HL-60 (cell line): ENCODE measurements around the gene ADAM15.

ENCODE experiments used
- GABPA ChIP-seq: IDR thresholded peaks from 2 replicates; pipeline ENCODE4 v1.6.1; 2012; ENCODE audit warnings: low read depth
- POLR2AphosphoS5 ChIP-seq: IDR thresholded peaks from 2 replicates; pipeline ENCODE4 v1.6.1; 2012; ENCODE audit warnings: low read depth
- REST ChIP-seq: IDR thresholded peaks from 2 replicates; pipeline ENCODE4 v1.6.1; 2012; ENCODE audit warnings: low read depth; ENCODE audit not compliant: insufficient replicate concordance
- SPI1 ChIP-seq: IDR thresholded peaks from 2 replicates; pipeline ENCODE4 v1.6.1; 2012; ENCODE audit warnings: low read depth, mild to moderate bottlenecking, borderline replicate concordance
- TF ChIP-seq, protein P1 (sequence below): IDR thresholded peaks from one replicate; pipeline ENCODE4 v1.5.1; 2011; ENCODE audit warnings: low read length, control low read depth, inconsistent platforms; ENCODE audit not compliant: insufficient read depth

- TF ChIP-seq, protein P1, sequence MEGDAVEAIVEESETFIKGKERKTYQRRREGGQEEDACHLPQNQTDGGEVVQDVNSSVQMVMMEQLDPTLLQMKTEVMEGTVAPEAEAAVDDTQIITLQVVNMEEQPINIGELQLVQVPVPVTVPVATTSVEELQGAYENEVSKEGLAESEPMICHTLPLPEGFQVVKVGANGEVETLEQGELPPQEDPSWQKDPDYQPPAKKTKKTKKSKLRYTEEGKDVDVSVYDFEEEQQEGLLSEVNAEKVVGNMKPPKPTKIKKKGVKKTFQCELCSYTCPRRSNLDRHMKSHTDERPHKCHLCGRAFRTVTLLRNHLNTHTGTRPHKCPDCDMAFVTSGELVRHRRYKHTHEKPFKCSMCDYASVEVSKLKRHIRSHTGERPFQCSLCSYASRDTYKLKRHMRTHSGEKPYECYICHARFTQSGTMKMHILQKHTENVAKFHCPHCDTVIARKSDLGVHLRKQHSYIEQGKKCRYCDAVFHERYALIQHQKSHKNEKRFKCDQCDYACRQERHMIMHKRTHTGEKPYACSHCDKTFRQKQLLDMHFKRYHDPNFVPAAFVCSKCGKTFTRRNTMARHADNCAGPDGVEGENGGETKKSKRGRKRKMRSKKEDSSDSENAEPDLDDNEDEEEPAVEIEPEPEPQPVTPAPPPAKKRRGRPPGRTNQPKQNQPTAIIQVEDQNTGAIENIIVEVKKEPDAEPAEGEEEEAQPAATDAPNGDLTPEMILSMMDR, result no peak
- TF ChIP-seq POLR2AphosphoS5 (no peak), REST (no peak), GABPA (no peak), SPI1 (no peak)
These were observed 20.8 kb upstream of the ADAM15 start for GRCh38 chr1:155030243-155030795.
